LNCAP (cell line): Measurements from ENCODE around the gene TMEM132D.

Experiments used
- CTCF ChIP-seq: fragments of 450-650 bp; IDR thresholded peaks from 2 replicates; pipeline ENCODE4 v1.5.1; 2017; ENCODE audit warnings: mild to moderate bottlenecking

Gene TMEM132D

GRCh38 chr12:129483111-129483893 is 420.5 kb downstream of the TMEM132D start:
- TF ChIP-seq CTCF, result no peak

GRCh38 chr12:129481921-129482320 is 421.9 kb downstream of the TMEM132D start:
- TF ChIP-seq CTCF, result no peak

GRCh38 chr12:129470196-129470595 is 433.6 kb downstream of the TMEM132D start:
- TF ChIP-seq CTCF, result no peak

GRCh38 chr12:129467726-129468125 is 436.1 kb downstream of the TMEM132D start:
- TF ChIP-seq CTCF, result no peak

GRCh38 chr12:129467289-129467688 is 436.5 kb downstream of the TMEM132D start:
- TF ChIP-seq CTCF, result no peak

- no peak for TF ChIP-seq CTCF
These were observed 437.3 kb downstream of the TMEM132D start for GRCh38 chr12:129466499-129466898.

- no peak for TF ChIP-seq CTCF
These were observed 443.9 kb downstream of the TMEM132D start for GRCh38 chr12:129459886-129460285.

GRCh38 chr12:129446696-129447095 is 457.1 kb downstream of the TMEM132D start:
- no peak for TF ChIP-seq CTCF
